Measurements from ENCODE around the gene RNF32.
"Not testable (repeated sequence)": the region's sequence is repeated elsewhere in the genome, so short reads cannot be mapped to it uniquely, and the experiment has no call there.

RNF32 gene

GRCh38 chr7:156642306-156643045 is 1.9 kb downstream of the RNF32 start:
- DNase-seq, result no peak

- not testable (repeated sequence) for DNase-seq
Measured at GRCh38 chr7:156647330-156647729, 6.8 kb downstream of the RNF32 start.

GRCh38 chr7:156650042-156650441 is 9.5 kb downstream of the RNF32 start:
- no peak for DNase-seq

- no peak for DNase-seq
Measured at GRCh38 chr7:156651474-156651873, 10.9 kb downstream of the RNF32 start.

GRCh38 chr7:156652886-156653568 is 12.5 kb downstream of the RNF32 start:
- no peak for DNase-seq

GRCh38 chr7:156654511-156655234 is 14.1 kb downstream of the RNF32 start:
- DNase-seq, result no peak

- DNase-seq, result no peak
Measured at GRCh38 chr7:156655251-156655650, 14.7 kb downstream of the RNF32 start.

- DNase-seq, result no peak
Measured at GRCh38 chr7:156655983-156656382, 15.4 kb downstream of the RNF32 start.

- no peak for DNase-seq
Measured at GRCh38 chr7:156656598-156656997, 16.0 kb downstream of the RNF32 start.

- no peak for DNase-seq
Measured at GRCh38 chr7:156657681-156658080, 17.1 kb downstream of the RNF32 start.

- no peak for DNase-seq
Measured at GRCh38 chr7:156659203-156659602, 18.6 kb downstream of the RNF32 start.

- DNase-seq, result no peak
Measured at GRCh38 chr7:156659961-156660360, 19.4 kb downstream of the RNF32 start.

GRCh38 chr7:156661637-156662036 is 21.1 kb downstream of the RNF32 start:
- DNase-seq, result no peak

GRCh38 chr7:156662277-156662676 is 21.7 kb downstream of the RNF32 start:
- DNase-seq, result no peak

- no peak for DNase-seq
Measured at GRCh38 chr7:156665101-156665500, 24.5 kb downstream of the RNF32 start.

- no peak for DNase-seq
Measured at GRCh38 chr7:156666368-156667109, 26.0 kb downstream of the RNF32 start.

- DNase-seq, result no peak
Measured at GRCh38 chr7:156667110-156667426, 26.5 kb downstream of the RNF32 start.

GRCh38 chr7:156668130-156668741 is 27.7 kb downstream of the RNF32 start:
- no peak for DNase-seq

GRCh38 chr7:156669035-156669828 is 28.7 kb downstream of the RNF32 start:
- no peak for DNase-seq

- DNase-seq, result no peak
Measured at GRCh38 chr7:156673454-156673853, 32.9 kb downstream of the RNF32 start.

GRCh38 chr7:156673902-156674301 is 33.3 kb downstream of the RNF32 start:
- no peak for DNase-seq

GRCh38 chr7:156675721-156676120 is 35.1 kb downstream of the RNF32 start:
- DNase-seq, result no peak

All from SHP77 (cell line).